GM19395 (cell line): Measurements from ENCODE around the gene BTN2A1.
A peak's percentile ranks its signal among the peaks of the same experiment; 100 is the strongest.
"Not testable (repeated sequence)": the region's sequence is repeated elsewhere in the genome, so short reads cannot be mapped to it uniquely, and the experiment has no call there.

Source experiments
- ATAC-seq: cut with Tn5 transposase; IDR thresholded peaks from one replicate; pipeline ENCODE4 v1.9.1; 2021; ENCODE audit warnings: mild to moderate bottlenecking, moderate library complexity; ENCODE audit not compliant: unreplicated experiment

BTN2A1 gene

DNA sequence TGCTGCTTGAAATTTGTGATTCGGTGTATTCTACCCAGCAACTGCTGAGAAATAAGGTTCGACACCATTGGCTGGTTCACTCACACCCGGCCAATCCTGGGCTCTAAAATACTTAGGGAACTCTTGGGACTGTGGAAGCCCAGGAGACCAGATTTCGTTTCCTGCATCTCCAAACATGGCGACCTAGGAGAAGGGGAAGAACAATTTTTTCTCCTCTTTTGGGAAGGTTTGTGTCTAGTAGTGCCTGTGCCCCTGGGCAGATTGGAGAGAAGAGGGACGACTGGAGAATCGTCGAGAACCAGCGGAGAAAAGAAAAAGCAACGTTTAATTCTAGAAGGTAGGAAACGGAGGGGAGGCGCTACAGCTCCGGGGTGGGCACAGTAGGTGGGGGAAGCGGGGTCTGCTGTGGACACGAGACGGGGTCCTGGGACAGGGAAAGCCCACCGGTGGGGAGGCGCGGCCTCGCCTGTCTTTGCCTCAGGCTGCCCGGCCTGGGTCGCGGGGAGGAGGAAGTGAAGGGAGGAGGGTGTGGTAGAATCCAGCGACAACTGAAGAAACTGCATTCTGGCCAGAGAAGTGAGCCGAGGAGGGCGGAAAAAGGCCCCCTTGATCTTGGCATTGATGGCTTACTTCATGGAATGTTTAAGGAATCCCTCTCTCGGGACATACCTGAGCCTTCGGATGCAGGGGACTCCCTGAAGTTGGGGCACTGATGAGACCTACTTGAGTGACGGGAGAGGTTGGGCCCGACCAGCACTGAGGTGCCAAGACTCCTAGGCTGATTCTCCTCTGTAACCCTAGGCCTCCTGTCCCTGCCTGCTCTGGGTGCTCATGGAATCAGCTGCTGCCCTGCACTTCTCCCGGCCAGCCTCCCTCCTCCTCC, at the start of gene BTN2A1:
BTN2A1 (plus strand) TSS at position 150 of the 883 bp plus-strand sequence; CDS start at position 832, 682 bp downstream.
- ATAC-seq = peak; percentile 97

DNA sequence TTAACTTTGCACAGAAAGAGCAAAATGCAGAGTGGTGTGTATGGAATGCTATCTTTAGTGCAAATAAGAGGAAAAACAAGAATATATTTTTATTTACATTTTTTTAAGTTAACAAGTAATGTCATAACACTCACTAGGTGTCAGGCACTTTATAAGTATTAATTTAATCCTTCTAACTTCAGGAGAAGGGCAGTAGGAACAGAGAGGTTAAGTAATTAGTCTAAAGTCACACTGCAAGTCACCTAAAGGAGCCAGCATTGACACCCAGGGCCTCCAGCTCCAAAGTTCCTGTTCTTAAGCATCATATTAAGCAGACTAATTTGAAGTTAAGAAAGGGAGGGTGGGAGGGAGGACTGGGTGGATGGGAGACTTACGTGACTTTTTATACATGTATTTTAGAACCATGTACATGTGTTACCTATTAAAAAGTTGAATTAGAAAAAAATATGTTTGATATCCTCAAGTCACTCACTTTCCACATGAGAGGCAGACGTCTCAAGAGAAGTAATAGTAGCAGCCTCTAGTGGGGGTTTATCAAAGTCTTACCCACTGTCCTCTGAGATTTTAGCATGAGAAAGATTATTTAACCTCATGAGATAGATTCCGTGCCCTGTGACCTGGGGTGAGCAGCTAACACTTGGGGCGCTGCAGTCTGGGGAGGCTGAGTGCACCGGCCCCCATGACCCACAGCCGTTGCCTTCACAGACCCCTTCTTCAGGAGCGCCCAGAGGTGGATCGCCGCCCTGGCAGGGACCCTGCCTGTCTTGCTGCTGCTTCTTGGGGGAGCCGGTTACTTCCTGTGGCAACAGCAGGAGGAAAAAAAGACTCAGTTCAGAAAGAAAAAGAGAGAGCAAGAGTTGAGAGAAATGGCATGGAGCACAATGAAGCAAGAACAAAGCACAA, 48.7 kb upstream of the BTN2A1 start:
- no peak for ATAC-seq

GRCh38 chr6:26411751-26412150, 46.0 kb upstream of the BTN2A1 start:
- ATAC-seq = no peak

DNA sequence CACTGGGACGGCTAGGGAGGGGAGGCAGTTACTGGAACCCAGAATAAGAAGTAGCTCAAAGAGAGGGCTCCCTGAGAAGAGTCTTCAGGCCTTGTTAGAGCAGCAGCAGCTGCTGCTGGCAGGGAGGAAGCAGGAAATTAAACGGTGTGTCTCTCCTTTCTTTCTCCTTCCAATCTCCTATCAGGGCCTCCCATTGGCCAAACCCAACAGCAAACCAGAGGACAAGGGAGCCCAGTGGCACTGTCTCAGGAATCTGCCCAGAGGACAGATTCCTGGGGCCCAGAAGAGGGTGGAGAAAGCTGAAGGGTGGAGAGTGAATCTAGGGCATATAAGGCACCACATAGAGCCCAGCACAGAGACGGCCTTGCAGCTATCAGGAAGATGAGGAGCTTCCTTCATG, 45.5 kb upstream of the BTN2A1 start:
- no peak for ATAC-seq

DNA sequence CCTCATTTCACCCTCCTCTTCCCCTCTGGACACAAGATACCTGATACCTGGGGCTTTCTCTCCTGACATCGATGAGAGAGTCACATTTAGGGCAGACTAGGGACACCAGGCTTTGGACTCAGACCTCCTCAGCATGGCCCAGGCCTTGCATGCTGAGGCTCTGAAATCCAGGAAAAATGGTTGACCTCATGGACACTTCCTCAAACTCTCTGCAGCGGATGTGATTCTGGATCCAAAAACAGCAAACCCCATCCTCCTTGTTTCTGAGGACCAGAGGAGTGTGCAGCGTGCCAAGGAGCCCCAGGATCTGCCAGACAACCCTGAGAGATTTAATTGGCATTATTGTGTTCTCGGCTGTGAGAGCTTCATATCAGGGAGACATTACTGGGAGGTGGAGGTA, 44.8 kb upstream of the BTN2A1 start:
- ATAC-seq = no peak

DNA sequence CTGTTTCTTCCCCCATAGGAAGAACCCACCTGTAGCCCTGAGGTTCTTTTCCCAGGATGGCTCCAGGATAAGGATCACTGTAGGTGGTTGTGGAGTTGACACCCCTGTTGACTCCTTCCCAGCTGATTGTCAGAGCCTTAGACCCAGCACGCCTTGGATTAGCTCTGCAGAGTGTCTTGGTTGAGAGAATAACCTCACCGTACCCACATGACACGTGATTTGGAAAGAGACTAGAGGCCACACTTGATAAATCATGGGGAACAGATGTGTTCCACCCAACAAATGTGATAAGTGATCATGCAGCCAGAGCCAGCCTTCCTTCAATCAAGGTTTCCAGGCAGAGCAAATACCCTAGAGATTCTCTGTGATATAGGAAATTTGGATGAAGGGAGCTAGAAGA, 43.5 kb upstream of the BTN2A1 start:
- ATAC-seq = no peak

GRCh38 chr6:26415036-26415614, 42.6 kb upstream of the BTN2A1 start:
- no peak for ATAC-seq

DNA sequence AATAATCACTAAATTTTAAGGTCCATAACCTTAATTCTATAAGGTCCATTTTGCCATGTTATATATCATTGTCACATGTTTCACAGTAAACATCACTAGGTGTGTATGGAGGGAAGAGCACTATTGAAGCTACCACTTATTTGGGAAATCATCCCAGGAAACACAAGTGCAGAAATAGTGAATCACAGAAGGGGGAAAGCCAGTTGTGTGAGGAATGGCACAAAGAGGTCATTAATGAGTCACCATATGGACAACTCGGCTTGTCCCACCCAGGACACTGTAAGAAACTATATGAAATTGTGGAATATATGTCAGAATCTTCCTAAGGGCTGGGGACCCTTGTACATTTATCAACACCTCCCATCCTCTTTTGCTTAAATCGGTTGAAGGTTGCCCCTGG, 42.0 kb upstream of the BTN2A1 start:
- no peak for ATAC-seq

GRCh38 chr6:26416288-26416687, 41.5 kb upstream of the BTN2A1 start:
- ATAC-seq = no peak

GRCh38 chr6:26418077-26418476, 39.7 kb upstream of the BTN2A1 start:
- ATAC-seq = not testable (repeated sequence)

- ATAC-seq = not testable (repeated sequence)
These were observed 39.0 kb upstream of the BTN2A1 start for GRCh38 chr6:26418795-26419194.

- peak; percentile 22 for ATAC-seq
These were observed 37.0 kb upstream of the BTN2A1 start for GRCh38 chr6:26420688-26421171.

GRCh38 chr6:26421259-26422144, 36.3 kb upstream of the BTN2A1 start:
- peak; percentile 96 for ATAC-seq

DNA sequence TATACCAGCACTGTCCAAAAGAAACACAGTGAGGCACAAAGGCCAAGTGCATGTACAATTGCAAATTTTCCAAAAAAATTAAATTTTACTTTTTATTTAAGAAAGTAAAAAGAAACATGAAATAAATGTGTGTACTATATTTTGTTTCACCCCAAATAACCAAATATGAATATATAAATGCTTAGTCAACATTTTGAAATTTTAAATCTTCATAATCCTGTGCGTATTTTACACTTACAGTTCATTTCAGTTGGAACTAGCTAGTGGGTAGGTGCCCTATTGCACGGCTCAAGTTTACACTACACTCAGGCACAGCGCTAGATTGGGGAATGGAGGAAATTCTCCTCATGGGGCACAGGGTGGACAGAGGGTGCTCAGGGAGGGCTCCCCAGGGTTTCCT, 35.4 kb upstream of the BTN2A1 start:
- ATAC-seq = no peak

- no peak for ATAC-seq
These were observed 30.9 kb upstream of the BTN2A1 start for GRCh38 chr6:26426691-26427450.

GRCh38 chr6:26427451-26427809, 30.3 kb upstream of the BTN2A1 start:
- ATAC-seq = no peak

- no peak for ATAC-seq
These were observed 29.5 kb upstream of the BTN2A1 start for GRCh38 chr6:26428206-26428605.

DNA sequence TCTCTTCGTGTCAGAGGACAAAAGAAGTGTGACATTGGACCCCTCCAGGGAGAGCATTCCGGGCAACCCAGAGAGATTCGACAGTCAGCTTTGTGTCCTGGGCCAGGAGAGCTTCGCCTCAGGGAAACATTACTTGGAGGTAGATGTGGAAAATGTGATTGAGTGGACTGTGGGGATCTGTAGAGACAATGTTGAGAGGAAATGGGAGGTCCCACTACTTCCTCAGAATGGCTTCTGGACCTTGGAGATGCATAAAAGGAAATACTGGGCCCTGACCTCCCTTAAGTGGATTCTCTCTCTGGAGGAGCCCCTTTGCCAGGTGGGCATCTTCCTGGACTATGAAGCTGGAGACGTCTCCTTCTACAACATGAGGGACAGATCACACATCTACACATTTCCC, 27.0 kb upstream of the BTN2A1 start:
- ATAC-seq = no peak
